ENCODE data around the gene MPDZ.

MPDZ gene, protein sequence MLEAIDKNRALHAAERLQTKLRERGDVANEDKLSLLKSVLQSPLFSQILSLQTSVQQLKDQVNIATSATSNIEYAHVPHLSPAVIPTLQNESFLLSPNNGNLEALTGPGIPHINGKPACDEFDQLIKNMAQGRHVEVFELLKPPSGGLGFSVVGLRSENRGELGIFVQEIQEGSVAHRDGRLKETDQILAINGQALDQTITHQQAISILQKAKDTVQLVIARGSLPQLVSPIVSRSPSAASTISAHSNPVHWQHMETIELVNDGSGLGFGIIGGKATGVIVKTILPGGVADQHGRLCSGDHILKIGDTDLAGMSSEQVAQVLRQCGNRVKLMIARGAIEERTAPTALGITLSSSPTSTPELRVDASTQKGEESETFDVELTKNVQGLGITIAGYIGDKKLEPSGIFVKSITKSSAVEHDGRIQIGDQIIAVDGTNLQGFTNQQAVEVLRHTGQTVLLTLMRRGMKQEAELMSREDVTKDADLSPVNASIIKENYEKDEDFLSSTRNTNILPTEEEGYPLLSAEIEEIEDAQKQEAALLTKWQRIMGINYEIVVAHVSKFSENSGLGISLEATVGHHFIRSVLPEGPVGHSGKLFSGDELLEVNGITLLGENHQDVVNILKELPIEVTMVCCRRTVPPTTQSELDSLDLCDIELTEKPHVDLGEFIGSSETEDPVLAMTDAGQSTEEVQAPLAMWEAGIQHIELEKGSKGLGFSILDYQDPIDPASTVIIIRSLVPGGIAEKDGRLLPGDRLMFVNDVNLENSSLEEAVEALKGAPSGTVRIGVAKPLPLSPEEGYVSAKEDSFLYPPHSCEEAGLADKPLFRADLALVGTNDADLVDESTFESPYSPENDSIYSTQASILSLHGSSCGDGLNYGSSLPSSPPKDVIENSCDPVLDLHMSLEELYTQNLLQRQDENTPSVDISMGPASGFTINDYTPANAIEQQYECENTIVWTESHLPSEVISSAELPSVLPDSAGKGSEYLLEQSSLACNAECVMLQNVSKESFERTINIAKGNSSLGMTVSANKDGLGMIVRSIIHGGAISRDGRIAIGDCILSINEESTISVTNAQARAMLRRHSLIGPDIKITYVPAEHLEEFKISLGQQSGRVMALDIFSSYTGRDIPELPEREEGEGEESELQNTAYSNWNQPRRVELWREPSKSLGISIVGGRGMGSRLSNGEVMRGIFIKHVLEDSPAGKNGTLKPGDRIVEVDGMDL (N-terminal part only)

DNA sequence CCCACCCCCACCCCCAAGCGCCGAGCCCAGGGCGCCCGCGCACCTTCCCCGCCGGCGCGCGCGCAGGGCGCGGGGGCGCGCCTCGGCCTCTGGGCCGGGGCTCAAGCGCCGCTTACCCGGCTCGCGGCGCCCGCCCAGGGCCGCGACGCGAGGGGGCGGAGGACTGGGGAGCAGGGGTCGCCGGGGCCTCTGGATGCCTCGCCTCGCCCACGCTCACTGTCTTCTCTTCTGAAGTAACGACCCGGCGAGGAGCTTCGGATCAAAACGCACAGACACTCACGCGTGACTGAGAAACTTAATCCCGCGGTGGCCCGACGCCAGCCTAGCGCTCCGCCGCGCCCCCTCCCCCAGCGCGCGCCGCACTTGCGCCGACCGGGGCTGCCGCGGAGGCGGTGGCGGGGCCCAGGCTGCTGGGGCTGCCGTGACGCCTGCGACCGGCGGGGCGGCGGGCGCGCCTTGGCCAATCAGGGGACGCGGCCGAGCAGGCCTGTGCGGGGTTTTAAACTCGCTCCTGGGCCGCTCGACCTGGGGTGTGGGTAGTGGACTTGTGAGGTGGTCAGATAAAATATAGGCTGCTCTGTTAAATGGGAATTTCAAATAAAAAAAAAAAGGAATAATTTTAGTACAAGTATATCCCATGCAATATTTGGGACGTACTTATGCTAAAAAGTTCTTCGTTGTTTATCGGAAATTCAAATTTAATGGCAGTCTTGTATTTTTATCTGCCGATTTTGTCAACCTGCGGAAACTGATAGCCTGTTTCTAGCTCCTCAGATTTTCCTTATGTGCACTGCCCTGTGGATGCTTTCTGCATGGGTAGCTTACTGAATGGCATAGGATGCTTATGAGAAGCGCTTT lies at the start of gene MPDZ:
TSS of gene MPDZ (minus strand) at position 409 of the 858 bp plus-strand sequence. CDS start 29,377 bp downstream, outside the sequence.
- no peaks in the 10 kb centered on the region for H3K27me3 ChIP-seq (ENCODE audit: insufficient read depth, low read depth)
- no peak within 1 kb of the TSS for H3K4me3 ChIP-seq (IDR thresholded peaks at IDR 0.05; ENCODE audit: insufficient read depth, low read depth, low read length)
- H3K27ac ChIP-seq, result no peak within 1 kb of the TSS
- H3K9ac ChIP-seq, result no peak within 1 kb of the TSS
- TF ChIP-seq, protein P1, sequence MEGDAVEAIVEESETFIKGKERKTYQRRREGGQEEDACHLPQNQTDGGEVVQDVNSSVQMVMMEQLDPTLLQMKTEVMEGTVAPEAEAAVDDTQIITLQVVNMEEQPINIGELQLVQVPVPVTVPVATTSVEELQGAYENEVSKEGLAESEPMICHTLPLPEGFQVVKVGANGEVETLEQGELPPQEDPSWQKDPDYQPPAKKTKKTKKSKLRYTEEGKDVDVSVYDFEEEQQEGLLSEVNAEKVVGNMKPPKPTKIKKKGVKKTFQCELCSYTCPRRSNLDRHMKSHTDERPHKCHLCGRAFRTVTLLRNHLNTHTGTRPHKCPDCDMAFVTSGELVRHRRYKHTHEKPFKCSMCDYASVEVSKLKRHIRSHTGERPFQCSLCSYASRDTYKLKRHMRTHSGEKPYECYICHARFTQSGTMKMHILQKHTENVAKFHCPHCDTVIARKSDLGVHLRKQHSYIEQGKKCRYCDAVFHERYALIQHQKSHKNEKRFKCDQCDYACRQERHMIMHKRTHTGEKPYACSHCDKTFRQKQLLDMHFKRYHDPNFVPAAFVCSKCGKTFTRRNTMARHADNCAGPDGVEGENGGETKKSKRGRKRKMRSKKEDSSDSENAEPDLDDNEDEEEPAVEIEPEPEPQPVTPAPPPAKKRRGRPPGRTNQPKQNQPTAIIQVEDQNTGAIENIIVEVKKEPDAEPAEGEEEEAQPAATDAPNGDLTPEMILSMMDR (conservative IDR thresholded peaks at IDR 0.05; ENCODE audit: low read depth, low read length), result no peak
- no peak within 1 kb of the TSS for H3K4me2 ChIP-seq
- H4K20me1 ChIP-seq (ENCODE audit: insufficient read depth), result no peaks in the 10 kb centered on the region
- H3K36me3 ChIP-seq (ENCODE audit: insufficient read depth), result no peaks in the 10 kb centered on the region
- no peaks in the 10 kb centered on the region for H3K79me2 ChIP-seq (ENCODE audit: insufficient read depth, low read depth)
- no peaks in the 10 kb centered on the region for H3K4me1 ChIP-seq (ENCODE audit: low read depth, poor library complexity, severe bottlenecking)
- no peak within 1 kb of the TSS for H2AFZ ChIP-seq (ENCODE audit: low read depth)

DNA sequence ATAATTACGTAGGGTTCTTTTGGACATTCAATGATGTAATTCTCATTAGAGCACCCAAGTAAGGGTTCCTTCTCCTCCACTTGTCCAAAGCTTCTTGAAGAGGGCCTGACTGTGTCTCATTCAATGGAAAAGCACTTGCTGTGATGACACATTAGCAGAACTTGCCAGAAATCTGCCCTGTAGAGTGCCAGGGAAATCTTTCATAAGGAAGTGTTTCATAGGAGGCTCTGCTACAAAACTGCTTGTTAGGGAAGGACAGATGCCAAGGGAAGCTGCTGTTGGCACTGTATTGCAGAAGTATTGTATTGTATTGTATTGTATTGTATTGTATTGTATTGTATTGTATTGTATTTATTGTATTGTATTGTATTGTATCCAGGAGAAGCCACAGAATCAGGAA lies 45.5 kb upstream of the MPDZ start:
- no peaks in the 10 kb centered on the region for H4K20me1 ChIP-seq (ENCODE audit: insufficient read depth)

DNA sequence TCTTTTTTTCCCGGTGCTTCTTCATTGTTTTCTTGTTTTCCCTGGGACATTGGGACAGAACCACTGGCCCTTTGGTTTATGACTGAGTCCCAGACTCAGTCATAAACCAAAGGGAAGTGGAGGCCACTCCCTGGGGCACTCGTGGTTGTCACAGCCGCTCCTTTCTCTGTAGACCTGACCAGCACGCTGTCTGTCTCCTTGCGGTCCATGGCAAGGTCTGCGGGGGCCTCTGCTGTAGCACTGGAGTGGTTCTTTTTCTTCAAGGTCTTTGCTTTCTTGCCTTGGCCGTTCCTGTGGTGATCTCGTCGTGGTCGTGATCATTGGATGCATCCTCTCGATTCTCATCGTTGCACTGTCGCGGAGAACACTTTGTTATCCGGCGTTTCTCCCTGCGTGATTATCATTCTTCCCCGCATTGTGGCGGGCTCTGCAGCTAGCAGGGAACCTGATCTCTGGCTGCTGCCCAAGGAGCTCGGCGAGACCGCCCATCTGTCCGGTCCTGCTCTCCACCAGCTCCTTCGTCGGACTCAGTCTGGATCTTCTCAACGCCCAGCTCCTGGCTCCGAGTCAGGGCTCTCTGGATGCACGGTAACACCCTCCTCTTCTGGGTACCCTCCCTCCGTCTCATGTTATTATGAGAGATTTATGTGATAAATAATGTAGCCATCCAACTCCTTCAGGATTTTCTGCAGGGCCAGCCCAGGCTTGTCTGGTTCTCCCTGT lies 43.5 kb upstream of the MPDZ start:
- no peak overlapping the region for H3K4me3 ChIP-seq (IDR thresholded peaks at IDR 0.05; ENCODE audit: insufficient read depth, low read depth, low read length)
- H3K4me1 ChIP-seq (ENCODE audit: low read depth, poor library complexity, severe bottlenecking), result no peaks in the 10 kb centered on the region
- H3K79me2 ChIP-seq (ENCODE audit: insufficient read depth, low read depth), result no peaks in the 10 kb centered on the region
- no peak overlapping the region for H3K27ac ChIP-seq
- TF ChIP-seq, protein P1 (conservative IDR thresholded peaks at IDR 0.05; ENCODE audit: low read depth, low read length), result no peak
- no peaks in the 10 kb centered on the region for H3K27me3 ChIP-seq (ENCODE audit: insufficient read depth, low read depth)
- H3K36me3 ChIP-seq (ENCODE audit: insufficient read depth), result no peaks in the 10 kb centered on the region
- no peaks in the 10 kb centered on the region for H4K20me1 ChIP-seq (ENCODE audit: insufficient read depth)
- H3K9ac ChIP-seq, result no peak overlapping the region
- H2AFZ ChIP-seq (ENCODE audit: low read depth), result no peak overlapping the region
- H3K4me2 ChIP-seq, result no peak overlapping the region

More for the DNA sequence above, 45.5 kb upstream of the MPDZ start:
- Histone ChIP-seq H2AFZ (ENCODE audit: low read depth) (no peak overlapping the region), H3K4me3 (IDR thresholded peaks at IDR 0.05; ENCODE audit: insufficient read depth, low read depth, low read length) (no peak overlapping the region), H3K27me3 (ENCODE audit: insufficient read depth, low read depth) (no peaks in the 10 kb centered on the region), H3K4me2 (no peak overlapping the region), H3K79me2 (ENCODE audit: insufficient read depth, low read depth) (no peaks in the 10 kb centered on the region), H3K36me3 (ENCODE audit: insufficient read depth) (no peaks in the 10 kb centered on the region), H3K9ac (no peak overlapping the region), H3K4me1 (ENCODE audit: low read depth, poor library complexity, severe bottlenecking) (no peaks in the 10 kb centered on the region), H3K27ac (no peak overlapping the region)
- TF ChIP-seq, protein P1 (conservative IDR thresholded peaks at IDR 0.05; ENCODE audit: low read depth, low read length), result no peak
